Upper lobe of right lung (tissue), 1 donor: ENCODE measurements around the gene NKD1. TPM values are rescaled to one million over a fixed set of nuclear protein-coding genes. Genes with fewer than 3 reads are reported as not detected.
A peak's percentile ranks its signal among the peaks of the same experiment; 100 is the strongest.

ENCODE experiments used
- ATAC-seq: fragments of 200-7000 bp; cut with Tn5 transposase; one replicate; pipeline ENCODE4 v1.9.1; 2020; ENCODE audit warnings: mild to moderate bottlenecking, moderate library complexity
- DNase-seq: peaks from one replicate; pipeline ENCODE4 v3.0.0-alpha.2; 2020
- H3K27ac ChIP-seq: fragments of 200-600 bp; one replicate; pipeline ENCODE4 v1.8.0; 2022
- H3K27me3 ChIP-seq: fragments of 200-600 bp; one replicate; pipeline ENCODE4 v1.8.0; 2022; ENCODE audit warnings: mild to moderate bottlenecking
- H3K36me3 ChIP-seq: fragments of 200-600 bp; one replicate; pipeline ENCODE4 v1.8.0; 2022
- H3K4me1 ChIP-seq: fragments of 200-600 bp; one replicate; pipeline ENCODE4 v1.8.0; 2022
- H3K4me3 ChIP-seq: fragments of 200-600 bp; one replicate; pipeline ENCODE4 v1.8.0; 2022; ENCODE audit warnings: mild to moderate bottlenecking
- H3K9me3 ChIP-seq: fragments of 200-600 bp; one replicate; pipeline ENCODE4 v1.8.0; 2022
- CTCF ChIP-seq: fragments of 200-600 bp; IDR thresholded peaks from one replicate; pipeline ENCODE4 v1.8.0; 2022; ENCODE audit warnings: antibody characterized with exemption
- intact Hi-C: fragments of 100-400 bp; cut with DNase I; formaldehyde crosslinking; loops from one replicate; pipeline ENCODE4 v1.11.0; 2022
- total RNA-seq: library from RNA; stranded (reverse); fragmentation: NEBNext Ultra II Directional; extraction: Animal tissue kit (Norgen Biotek cat#: 25700); gene quantifications from one replicate; pipeline ENCODE4 v1.2.1, GENCODE V29; 2021
- donor health status: DM: no; HTN: yes; CAD: no; lungs with severe emphysema.

NKD1 gene
- total RNA-seq, 1 donor from 2014 or later: 47.2 TPM

GRCh38 chr16:50566014-50566962 lies 18.1 kb downstream of the NKD1 start:
- ATAC-seq (no peak), DNase-seq (no peak)
- Histone ChIP-seq H3K9me3 (no peaks in the 10 kb centered on the region), H3K4me1 (no peaks in the 10 kb centered on the region), H3K27me3 (no peaks in the 10 kb centered on the region), H3K4me3 (no peak overlapping the region), H3K27ac (no peak overlapping the region), H3K36me3 (no peaks in the 10 kb centered on the region)
- intact Hi-C loops: no loop called here
- TF ChIP-seq CTCF: no peak

GRCh38 chr16:50567651-50568050 lies 19.5 kb downstream of the NKD1 start:
- Histone ChIP-seq H3K4me1 (no peaks in the 10 kb centered on the region), H3K9me3 (no peaks in the 10 kb centered on the region), H3K36me3 (no peaks in the 10 kb centered on the region), H3K27ac (no peak overlapping the region), H3K4me3 (no peak overlapping the region), H3K27me3 (no peaks in the 10 kb centered on the region)
- TF ChIP-seq CTCF: no peak
- intact Hi-C loops: no loop called here
- ATAC-seq (no peak), DNase-seq (no peak)

GRCh38 chr16:50568187-50568815 lies 20.1 kb downstream of the NKD1 start:
- no peak for TF ChIP-seq CTCF
- no peak overlapping the region for H3K27ac ChIP-seq

GRCh38 chr16:50570354-50570753 lies 22.2 kb downstream of the NKD1 start:
- no peak overlapping the region for H3K4me3 ChIP-seq
- H3K4me1 ChIP-seq: peaks cover 11% of the 10 kb centered on the region
- no peaks in the 10 kb centered on the region for H3K27me3 ChIP-seq
- intact Hi-C loops: no loop called here
- no peak for TF ChIP-seq CTCF
- no peak for ATAC-seq
- H3K27ac ChIP-seq: no peak overlapping the region
- no peaks in the 10 kb centered on the region for H3K36me3 ChIP-seq
- no peaks in the 10 kb centered on the region for H3K9me3 ChIP-seq
- no peak for DNase-seq

More at GRCh38 chr16:50568187-50568815, 20.1 kb downstream of the NKD1 start:
- ATAC-seq (no peak), DNase-seq (peak; percentile 32)
- Histone ChIP-seq H3K36me3 (no peaks in the 10 kb centered on the region), H3K9me3 (no peaks in the 10 kb centered on the region), H3K27me3 (no peaks in the 10 kb centered on the region), H3K4me1 (peaks cover 3% of the 10 kb centered on the region), H3K4me3 (no peak overlapping the region)
- intact Hi-C loops: no loop called here

GRCh38 chr16:50570808-50571598 lies 22.8 kb downstream of the NKD1 start:
- DNase-seq (peak; percentile 45), ATAC-seq (no peak)
- Histone ChIP-seq H3K27ac (no peak overlapping the region), H3K4me3 (no peak overlapping the region), H3K9me3 (no peaks in the 10 kb centered on the region), H3K4me1 (peaks cover 11% of the 10 kb centered on the region), H3K36me3 (no peaks in the 10 kb centered on the region), H3K27me3 (no peaks in the 10 kb centered on the region)
- TF ChIP-seq CTCF: no peak
- intact Hi-C loops: no loop called here
